OCI-LY1 (cell line): Measurements from ENCODE around the gene TMPRSS11D.

Experiments
- CTCF ChIP-seq: fragments of 200-600 bp; sonication (generic), shearing (Covaris generic); IDR thresholded peaks from 2 replicates; pipeline ENCODE4 v1.5.1; 2017; ENCODE audit warnings: mild to moderate bottlenecking, antibody characterized with exemption, low read length, moderate library complexity, mixed read lengths
- EZH2 ChIP-seq: fragments of 200-600 bp; sonication (generic), shearing (Covaris generic); IDR thresholded peaks from 2 replicates; pipeline ENCODE4 v1.8.0; 2017; ENCODE audit warnings: borderline replicate concordance, mixed run types, mild to moderate bottlenecking, antibody characterized with exemption, low read length, moderate library complexity, mixed read lengths

DNA sequence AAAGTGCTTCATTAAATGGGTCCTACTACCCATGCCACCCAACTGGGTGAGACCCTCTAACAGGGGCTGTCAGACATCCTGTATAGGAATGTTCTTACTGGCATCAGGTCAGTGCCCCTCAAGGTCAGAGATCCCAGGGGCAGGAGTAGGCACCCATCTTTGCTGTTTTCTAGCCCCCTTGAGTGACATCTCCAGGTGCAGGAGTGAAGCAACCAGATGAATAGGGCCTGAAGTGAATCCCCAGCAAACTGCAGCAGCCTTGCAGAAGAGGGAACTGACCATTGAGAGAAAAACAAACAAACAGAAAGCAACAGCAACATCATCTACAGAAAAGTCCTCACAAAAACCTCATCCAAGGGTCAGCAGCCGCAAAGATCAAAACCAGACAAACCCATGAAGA lies 73.8 kb downstream of the TMPRSS11D start:
- no peak for TF ChIP-seq CTCF
- TF ChIP-seq EZH2, result no peak
